Stimulated activated CD4-positive, alpha-beta T cell treated with anti-CD3 and anti-CD28 coated beads, Interleukin-1b, Interleukin-23, amount 100 ng/mL, for 4 hours (primary cell): ENCODE results near the gene STAP2.

Experiments used
- DNase-seq, 2 donors: peaks; one replicate each; pipeline ENCODE4 v3.0.0-alpha.2; 2020; ENCODE audit warnings: low read depth in 2 of 2

The STAP2 gene

GRCh38 chr19:4327252-4327876 is 11.3 kb downstream of the STAP2 start:
- peak; percentile 55 to 74 for DNase-seq

GRCh38 chr19:4326837-4327251 is 11.8 kb downstream of the STAP2 start:
- no peak for DNase-seq

GRCh38 chr19:4326215-4326836 is 12.3 kb downstream of the STAP2 start:
- no peak for DNase-seq

GRCh38 chr19:4324228-4324627 is 14.4 kb downstream of the STAP2 start:
- no peak for DNase-seq

- DNase-seq = no peak
These were observed 14.9 kb downstream of the STAP2 start for GRCh38 chr19:4323692-4324091.

- DNase-seq = no peak
These were observed 15.5 kb downstream of the STAP2 start for GRCh38 chr19:4322942-4323665.

- no peak for DNase-seq
These were observed 18.2 kb downstream of the STAP2 start for GRCh38 chr19:4320419-4320818.

GRCh38 chr19:4319067-4319718 is 19.4 kb downstream of the STAP2 start:
- no peak for DNase-seq

- DNase-seq = no peak
These were observed 20.2 kb downstream of the STAP2 start for GRCh38 chr19:4318460-4318859.

GRCh38 chr19:4316956-4317355 is 21.7 kb downstream of the STAP2 start:
- DNase-seq = no peak

- no peak for DNase-seq
These were observed 24.7 kb downstream of the STAP2 start for GRCh38 chr19:4313847-4314490.

- DNase-seq = no peak
These were observed 28.1 kb downstream of the STAP2 start for GRCh38 chr19:4310247-4311121.

GRCh38 chr19:4305659-4306058 is 33.0 kb downstream of the STAP2 start:
- no peak for DNase-seq

- no peak for DNase-seq
These were observed 33.4 kb downstream of the STAP2 start for GRCh38 chr19:4305257-4305612.

- DNase-seq = peak in 1 of 2 donors; percentile 69
These were observed 33.9 kb downstream of the STAP2 start, which contains the start of gene FSD1 for GRCh38 chr19:4304538-4305256. Gene FSD1, plus strand, starts transcription at chr19:4304598. Its CDS starts 149 bp downstream, at chr19:4304747.

- no peak for DNase-seq
These were observed 34.6 kb downstream of the STAP2 start for GRCh38 chr19:4303819-4304537.

- no peak for DNase-seq
These were observed 36.4 kb downstream of the STAP2 start, which contains the start of gene TMIGD2 for GRCh38 chr19:4302243-4302640. Gene TMIGD2, minus strand, starts transcription at chr19:4302389. Its CDS starts 4 bp downstream, at chr19:4302385.

- DNase-seq = no peak
These were observed 36.9 kb downstream of the STAP2 start for GRCh38 chr19:4301590-4302242.

GRCh38 chr19:4300589-4300988 is 38.0 kb downstream of the STAP2 start:
- DNase-seq = no peak
